Mesenchymal stem cell (in vitro differentiated cells and primary cell): ENCODE measurements around the gene AFTPH.

ENCODE experiments used
- DNase-seq: peaks from one replicate; pipeline ENCODE4 v3.0.0-alpha.2; 2013
- H2AFZ ChIP-seq: one replicate; pipeline ENCODE4 v1.6.1; 2013; ENCODE audit warnings: low read depth, mild to moderate bottlenecking, control low read depth, inconsistent platforms, low read length, moderate library complexity
- H2AK5ac ChIP-seq: 2 replicates; pipeline ENCODE4 v1.6.1; 2013; ENCODE audit warnings: low read length, moderate library complexity, mild to moderate bottlenecking, inconsistent platforms; ENCODE audit not compliant: severe bottlenecking
- H2BK120ac ChIP-seq: one replicate; pipeline ENCODE4 v1.6.1; 2013; ENCODE audit warnings: low read depth, mild to moderate bottlenecking, inconsistent platforms, low read length, moderate library complexity
- H2BK12ac ChIP-seq, 2 experiments: one replicate each; pipeline ENCODE4 v1.6.1; 2013; ENCODE audit warnings: inconsistent platforms in 2 of 2, low read length in 2 of 2, mild to moderate bottlenecking in 2 of 2, moderate library complexity in 2 of 2, control low read depth in 1 of 2
- H2BK15ac ChIP-seq: one replicate; pipeline ENCODE4 v1.6.1; 2013; ENCODE audit warnings: mild to moderate bottlenecking, low read depth, inconsistent platforms; ENCODE audit not compliant: poor library complexity, severe bottlenecking
- H2BK5ac ChIP-seq: 2 replicates; pipeline ENCODE4 v1.6.1; 2013; ENCODE audit warnings: low read depth, mild to moderate bottlenecking, low read length, control low read depth, inconsistent platforms; ENCODE audit not compliant: poor library complexity, severe bottlenecking
- H3K14ac ChIP-seq, 2 experiments: one replicate each; pipeline ENCODE4 v1.6.1; 2013; ENCODE audit warnings: inconsistent platforms in 2 of 2, low read length in 2 of 2, control low read depth in 1 of 2, mild to moderate bottlenecking in 1 of 2, moderate library complexity in 1 of 2
- H3K18ac ChIP-seq, 2 experiments: one replicate each; pipeline ENCODE4 v1.6.1; 2013; ENCODE audit warnings: inconsistent platforms in 2 of 2, low read length in 2 of 2, control low read depth in 1 of 2, low read depth in 1 of 2, mild to moderate bottlenecking in 1 of 2
- H3K23ac ChIP-seq, 2 experiments: one replicate each; pipeline ENCODE4 v1.6.1; 2013; ENCODE audit warnings: inconsistent platforms in 2 of 2, low read length in 2 of 2, mild to moderate bottlenecking in 2 of 2, moderate library complexity in 2 of 2, control low read depth in 1 of 2
- H3K27ac ChIP-seq: 2 replicates; pipeline ENCODE4 v1.5.1; 2013; ENCODE audit warnings: mild to moderate bottlenecking, moderate library complexity, low read length, control low read depth, inconsistent platforms; ENCODE audit not compliant: poor library complexity, severe bottlenecking
- H3K27me3 ChIP-seq, 2 experiments: 2 replicates each; pipeline versions ENCODE4 v1.6.1 to v1.7.0; 2013; ENCODE audit warnings: low read length in 2 of 2, mild to moderate bottlenecking in 2 of 2, moderate library complexity in 2 of 2, control low read depth in 1 of 2, inconsistent platforms in 1 of 2; ENCODE audit not compliant: control insufficient read depth in 1 of 2, insufficient read depth in 1 of 2
- H3K36me3 ChIP-seq, 2 experiments: 2 replicates each; pipeline versions ENCODE4 v1.6.1 to v1.7.0; 2013; ENCODE audit warnings: low read length in 2 of 2, control low read depth in 1 of 2, inconsistent platforms in 1 of 2, low read depth in 1 of 2, mild to moderate bottlenecking in 1 of 2; ENCODE audit not compliant: insufficient read depth in 2 of 2, control insufficient read depth in 1 of 2
- H3K4ac ChIP-seq, 2 experiments: one replicate each; pipeline ENCODE4 v1.6.1; 2013; ENCODE audit warnings: inconsistent platforms in 2 of 2, low read length in 2 of 2, mild to moderate bottlenecking in 2 of 2, moderate library complexity in 2 of 2, control low read depth in 1 of 2, low read depth in 1 of 2
- H3K4me1 ChIP-seq: 2 replicates; pipeline ENCODE4 v1.6.1; 2013; ENCODE audit warnings: low read depth, low read length, control low read depth; ENCODE audit not compliant: control insufficient read depth, insufficient read depth
- H3K4me2 ChIP-seq: 2 replicates; pipeline ENCODE4 v1.6.1; 2013; ENCODE audit warnings: low read length, mild to moderate bottlenecking, inconsistent platforms; ENCODE audit not compliant: poor library complexity, severe bottlenecking
- H3K4me3 ChIP-seq, 2 experiments: 2 replicates each; pipeline versions ENCODE4 v1.5.1 to v1.7.0; 2013; ENCODE audit warnings: low read length in 2 of 2, mild to moderate bottlenecking in 2 of 2, control low read depth in 1 of 2, low read depth in 1 of 2; ENCODE audit not compliant: insufficient read depth in 1 of 2
- H3K79me1 ChIP-seq: replicated peaks from 2 replicates; pipeline ENCODE4 v1.6.1; 2013; ENCODE audit warnings: mild to moderate bottlenecking, control low read depth, low read length, inconsistent platforms; ENCODE audit not compliant: poor library complexity, severe bottlenecking
- H3K9ac ChIP-seq: 2 replicates; pipeline ENCODE4 v1.7.0; 2013; ENCODE audit warnings: mild to moderate bottlenecking, low read length, moderate library complexity
- H3K9me3 ChIP-seq: 2 replicates; pipeline ENCODE4 v1.7.0; 2013; ENCODE audit warnings: mild to moderate bottlenecking, low read length; ENCODE audit not compliant: control insufficient read depth
- H4K8ac ChIP-seq: one replicate; pipeline ENCODE4 v1.6.1; 2013; ENCODE audit warnings: inconsistent platforms, mild to moderate bottlenecking, low read length, moderate library complexity
- H4K91ac ChIP-seq: one replicate; pipeline ENCODE4 v1.6.1; 2013; ENCODE audit warnings: mild to moderate bottlenecking, low read length, inconsistent platforms
- WGBS: methylation state at CpG from one replicate; pipeline ENCODE4 v1.1.7; 2013; ENCODE audit warnings: mixed read lengths; 5-methylcytosine and 5-hydroxymethylcytosine counted together

AFTPH gene

DNA sequence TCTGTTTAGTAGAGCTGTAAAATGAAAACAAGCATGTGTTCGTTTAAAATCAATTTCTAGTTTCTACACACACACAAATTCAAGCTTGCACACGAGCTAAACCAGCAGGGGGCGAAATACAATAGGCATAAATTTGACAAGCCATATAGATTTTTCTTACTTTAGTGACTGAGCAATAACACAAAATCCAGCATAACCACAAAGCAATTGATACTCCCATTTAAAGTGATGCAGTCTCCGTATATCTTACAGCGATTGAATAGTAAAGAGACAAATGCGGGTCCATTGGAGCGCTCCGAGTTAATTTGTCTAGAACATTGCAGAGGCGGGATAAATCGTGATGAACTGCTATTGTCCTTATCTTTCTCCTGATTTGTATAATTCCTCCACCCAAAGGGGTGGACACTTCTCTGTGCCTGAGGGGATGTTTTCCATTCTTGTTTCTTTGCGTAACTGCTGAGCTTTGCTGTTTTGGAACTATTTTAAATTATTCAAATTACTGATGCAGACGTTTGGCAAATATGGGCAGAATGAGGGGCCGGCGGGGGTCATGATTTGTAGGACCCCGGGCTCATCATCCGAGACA lies 1.2 kb upstream of the AFTPH start:
- H3K79me1 ChIP-seq, result no peaks in the 10 kb centered on the region
- DNase-seq, result peak; percentile 84
- H3K36me3 ChIP-seq, result no peaks in the 10 kb centered on the region
- peak overlapping the region in 1 of 2 experiments; percentile 90 for H3K4me3 ChIP-seq
- H3K4me2 ChIP-seq, result peak overlapping the region; percentile 90
- H2BK12ac ChIP-seq, result no peak overlapping the region
- no peak overlapping the region for H2BK5ac ChIP-seq
- no peak overlapping the region for H4K91ac ChIP-seq
- no peak overlapping the region for H2AK5ac ChIP-seq
- H2BK15ac ChIP-seq, result no peak overlapping the region
- H3K9ac ChIP-seq, result peak overlapping the region; percentile 94
- no peak overlapping the region for H2BK120ac ChIP-seq
- no peak overlapping the region for H3K4ac ChIP-seq
- peak overlapping the region; percentile 17 for H3K27ac ChIP-seq
- no peak overlapping the region for H3K23ac ChIP-seq
- no peak overlapping the region for H2AFZ ChIP-seq
- H3K27me3 ChIP-seq, result peaks cover 2 to 9% of the 10 kb centered on the region in 2 experiments
- H3K4me1 ChIP-seq, result no peaks in the 10 kb centered on the region
- H3K9me3 ChIP-seq, result no peaks in the 10 kb centered on the region
- H3K18ac ChIP-seq, result no peak overlapping the region
- H3K14ac ChIP-seq, result no peak overlapping the region
- no peak overlapping the region for H4K8ac ChIP-seq
- 2% methylated on average over 15 of the region's 16 CpGs for WGBS

GRCh38 chr2:64524604-64525316 lies 632 bp downstream of the AFTPH start:
- peak overlapping the region; percentile 52 for H3K27ac ChIP-seq
- peak overlapping the region in 1 of 2 experiments; percentile 16 for H3K23ac ChIP-seq
- no peaks in the 10 kb centered on the region for H3K9me3 ChIP-seq
- H3K4me2 ChIP-seq, result peak overlapping the region; percentile 66
- peaks cover 0 to 4% of the 10 kb centered on the region in 2 experiments for H3K27me3 ChIP-seq
- no peaks in the 10 kb centered on the region for H3K36me3 ChIP-seq
- H2AFZ ChIP-seq, result peak overlapping the region; percentile 43
- H3K79me1 ChIP-seq, result peaks cover 2% of the 10 kb centered on the region
- H3K4me1 ChIP-seq, result no peaks in the 10 kb centered on the region
- H2AK5ac ChIP-seq, result no peak overlapping the region
- H3K9ac ChIP-seq, result peak overlapping the region; percentile 94
- peak overlapping the region; percentile 68 for H4K8ac ChIP-seq
- H3K4ac ChIP-seq, result peak overlapping the region; percentile 41 to 84
- peak overlapping the region; percentile 65 for H2BK120ac ChIP-seq
- DNase-seq, result peak; percentile 54
- WGBS, result under 1% methylated on average over 44 of the region's 48 CpGs
- peak overlapping the region; percentile 96 for H2BK15ac ChIP-seq
- peak overlapping the region; percentile 75 to 91 for H3K18ac ChIP-seq
- H2BK12ac ChIP-seq, result no peak overlapping the region
- peak overlapping the region in 1 of 2 experiments; percentile 2 for H3K14ac ChIP-seq
- peak overlapping the region; percentile 90 to 91 for H3K4me3 ChIP-seq
- H4K91ac ChIP-seq, result no peak overlapping the region
- no peak overlapping the region for H2BK5ac ChIP-seq

- no peaks in the 10 kb centered on the region for H3K36me3 ChIP-seq
- no peak overlapping the region for H3K4ac ChIP-seq
- H3K14ac ChIP-seq, result peak overlapping the region in 1 of 2 experiments; percentile 2
- H3K23ac ChIP-seq, result no peak overlapping the region
- H2BK5ac ChIP-seq, result no peak overlapping the region
- H3K9me3 ChIP-seq, result no peaks in the 10 kb centered on the region
- no peak overlapping the region for H2AFZ ChIP-seq
- WGBS, result 11% methylated on average over 2 of the region's 4 CpGs
- H3K4me2 ChIP-seq, result peak overlapping the region; percentile 66
- no peak overlapping the region for H4K91ac ChIP-seq
- no peaks in the 10 kb centered on the region for H3K4me1 ChIP-seq
- H3K4me3 ChIP-seq, result peak overlapping the region; percentile 90 to 91
- H3K27ac ChIP-seq, result peak overlapping the region; percentile 7
- H3K18ac ChIP-seq, result no peak overlapping the region
- H4K8ac ChIP-seq, result no peak overlapping the region
- no peak overlapping the region for H2BK15ac ChIP-seq
- peak overlapping the region; percentile 94 for H3K9ac ChIP-seq
- DNase-seq, result peak; percentile 57
- peaks cover 2% of the 10 kb centered on the region for H3K79me1 ChIP-seq
- H2AK5ac ChIP-seq, result no peak overlapping the region
- no peaks in the 10 kb centered on the region for H3K27me3 ChIP-seq
- no peak overlapping the region for H2BK120ac ChIP-seq
- H2BK12ac ChIP-seq, result no peak overlapping the region
These were observed 1.1 kb downstream of the AFTPH start for GRCh38 chr2:64525317-64525613.

- Histone ChIP-seq H2BK5ac (no peak overlapping the region), H3K79me1 (peaks cover 2% of the 10 kb centered on the region), H2BK120ac (no peak overlapping the region), H3K36me3 (no peaks in the 10 kb centered on the region), H3K4me3 (peak overlapping the region in 1 of 2 experiments; percentile 90), H3K4me1 (no peaks in the 10 kb centered on the region), H2AFZ (no peak overlapping the region), H3K4ac (no peak overlapping the region), H3K18ac (no peak overlapping the region), H3K27me3 (no peaks in the 10 kb centered on the region), H2BK15ac (no peak overlapping the region), H4K91ac (no peak overlapping the region), H3K4me2 (no peak overlapping the region), H3K14ac (no peak overlapping the region), H3K23ac (no peak overlapping the region), H3K9me3 (no peaks in the 10 kb centered on the region), H2AK5ac (no peak overlapping the region), H3K27ac (no peak overlapping the region), H3K9ac (peak overlapping the region; percentile 94), H4K8ac (no peak overlapping the region), H2BK12ac (no peak overlapping the region)
- WGBS, result no CpG with 5 or more reads among the region's 3 CpGs
- DNase-seq, result no peak
These were observed 1.9 kb downstream of the AFTPH start for GRCh38 chr2:64526034-64526433.
